Liver (tissue), 3 donors: Measurements from ENCODE around the gene MUL1.

Experiments used
- JUND ChIP-seq, 2 donors: IDR thresholded peaks; 2 replicates each; pipeline ENCODE4 v1.6.1; 2016; ENCODE audit warnings: antibody characterized with exemption in 2 of 2
- RAD21 ChIP-seq, 2 donors: IDR thresholded peaks; 2 replicates each; pipeline ENCODE4 v1.6.1; 2016; ENCODE audit warnings: antibody characterized with exemption in 2 of 2, mild to moderate bottlenecking in 2 of 2
- SP1 ChIP-seq: IDR thresholded peaks from 2 replicates; pipeline ENCODE4 v1.6.1; 2018; ENCODE audit warnings: antibody characterized with exemption, mild to moderate bottlenecking
- TAF1 ChIP-seq: conservative IDR thresholded peaks from 2 replicates; pipeline ENCODE4 v1.6.1; 2016; ENCODE audit warnings: antibody characterized with exemption, mild to moderate bottlenecking
- YY1 ChIP-seq: IDR thresholded peaks from 2 replicates; pipeline ENCODE4 v1.6.1; 2016; ENCODE audit warnings: antibody characterized with exemption, mild to moderate bottlenecking
- ZBTB33 ChIP-seq: IDR thresholded peaks from 2 replicates; pipeline ENCODE4 v1.6.1; 2016; ENCODE audit warnings: antibody characterized with exemption
- TF ChIP-seq, protein P1 (sequence below): IDR thresholded peaks from 2 replicates; pipeline ENCODE4 v1.6.1; 2016; ENCODE audit warnings: antibody characterized with exemption
- TF ChIP-seq, protein P2 (sequence below): IDR thresholded peaks from 2 replicates; pipeline ENCODE4 v1.6.1; 2016; ENCODE audit warnings: antibody characterized with exemption, mild to moderate bottlenecking
- TF ChIP-seq, protein P3 (sequence below): fragments of 150-350 bp; IDR thresholded peaks from 2 replicates; pipeline ENCODE4 v1.5.1; 2017; ENCODE audit warnings: improper control_type of control experiment, low read depth, low read length; ENCODE audit not compliant: missing input control
- TF ChIP-seq, protein P4 (sequence below): IDR thresholded peaks from 2 replicates; pipeline ENCODE4 v1.6.1; 2016; ENCODE audit warnings: antibody characterized with exemption
- donor health status: healthy.
- donor health status: healthy.

DNA sequence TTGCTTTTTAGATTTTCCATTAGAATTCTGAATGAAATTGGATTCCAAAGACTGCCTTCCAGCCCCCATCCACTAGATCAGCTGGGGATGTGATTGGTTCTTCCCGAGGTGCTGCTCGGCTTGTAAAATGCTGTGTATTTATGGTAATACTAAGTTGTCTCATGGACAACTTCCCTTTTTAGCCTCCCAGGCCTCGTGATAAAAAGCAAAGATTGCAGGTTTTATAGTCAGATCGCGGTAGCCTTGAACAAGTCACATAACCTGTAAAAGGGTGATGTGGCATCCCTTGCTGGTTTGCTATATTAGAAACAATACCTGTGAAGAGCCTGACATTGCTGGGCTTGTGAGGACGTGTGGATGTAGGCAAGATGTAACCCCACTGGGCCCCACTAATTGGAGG, 10.4 kb downstream of the MUL1 start:
- TF ChIP-seq, protein P1, sequence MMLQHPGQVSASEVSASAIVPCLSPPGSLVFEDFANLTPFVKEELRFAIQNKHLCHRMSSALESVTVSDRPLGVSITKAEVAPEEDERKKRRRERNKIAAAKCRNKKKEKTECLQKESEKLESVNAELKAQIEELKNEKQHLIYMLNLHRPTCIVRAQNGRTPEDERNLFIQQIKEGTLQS: no peak
- TF ChIP-seq, protein P2, sequence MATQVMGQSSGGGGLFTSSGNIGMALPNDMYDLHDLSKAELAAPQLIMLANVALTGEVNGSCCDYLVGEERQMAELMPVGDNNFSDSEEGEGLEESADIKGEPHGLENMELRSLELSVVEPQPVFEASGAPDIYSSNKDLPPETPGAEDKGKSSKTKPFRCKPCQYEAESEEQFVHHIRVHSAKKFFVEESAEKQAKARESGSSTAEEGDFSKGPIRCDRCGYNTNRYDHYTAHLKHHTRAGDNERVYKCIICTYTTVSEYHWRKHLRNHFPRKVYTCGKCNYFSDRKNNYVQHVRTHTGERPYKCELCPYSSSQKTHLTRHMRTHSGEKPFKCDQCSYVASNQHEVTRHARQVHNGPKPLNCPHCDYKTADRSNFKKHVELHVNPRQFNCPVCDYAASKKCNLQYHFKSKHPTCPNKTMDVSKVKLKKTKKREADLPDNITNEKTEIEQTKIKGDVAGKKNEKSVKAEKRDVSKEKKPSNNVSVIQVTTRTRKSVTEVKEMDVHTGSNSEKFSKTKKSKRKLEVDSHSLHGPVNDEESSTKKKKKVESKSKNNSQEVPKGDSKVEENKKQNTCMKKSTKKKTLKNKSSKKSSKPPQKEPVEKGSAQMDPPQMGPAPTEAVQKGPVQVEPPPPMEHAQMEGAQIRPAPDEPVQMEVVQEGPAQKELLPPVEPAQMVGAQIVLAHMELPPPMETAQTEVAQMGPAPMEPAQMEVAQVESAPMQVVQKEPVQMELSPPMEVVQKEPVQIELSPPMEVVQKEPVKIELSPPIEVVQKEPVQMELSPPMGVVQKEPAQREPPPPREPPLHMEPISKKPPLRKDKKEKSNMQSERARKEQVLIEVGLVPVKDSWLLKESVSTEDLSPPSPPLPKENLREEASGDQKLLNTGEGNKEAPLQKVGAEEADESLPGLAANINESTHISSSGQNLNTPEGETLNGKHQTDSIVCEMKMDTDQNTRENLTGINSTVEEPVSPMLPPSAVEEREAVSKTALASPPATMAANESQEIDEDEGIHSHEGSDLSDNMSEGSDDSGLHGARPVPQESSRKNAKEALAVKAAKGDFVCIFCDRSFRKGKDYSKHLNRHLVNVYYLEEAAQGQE: no peak
- TF ChIP-seq RAD21 (IDR thresholded peaks at IDR 0.05) (no peak), TAF1 (no peak), SP1 (no peak), JUND (IDR thresholded peaks at IDR 0.05) (no peak), ZBTB33 (no peak), YY1 (no peak)
- TF ChIP-seq, protein P3, sequence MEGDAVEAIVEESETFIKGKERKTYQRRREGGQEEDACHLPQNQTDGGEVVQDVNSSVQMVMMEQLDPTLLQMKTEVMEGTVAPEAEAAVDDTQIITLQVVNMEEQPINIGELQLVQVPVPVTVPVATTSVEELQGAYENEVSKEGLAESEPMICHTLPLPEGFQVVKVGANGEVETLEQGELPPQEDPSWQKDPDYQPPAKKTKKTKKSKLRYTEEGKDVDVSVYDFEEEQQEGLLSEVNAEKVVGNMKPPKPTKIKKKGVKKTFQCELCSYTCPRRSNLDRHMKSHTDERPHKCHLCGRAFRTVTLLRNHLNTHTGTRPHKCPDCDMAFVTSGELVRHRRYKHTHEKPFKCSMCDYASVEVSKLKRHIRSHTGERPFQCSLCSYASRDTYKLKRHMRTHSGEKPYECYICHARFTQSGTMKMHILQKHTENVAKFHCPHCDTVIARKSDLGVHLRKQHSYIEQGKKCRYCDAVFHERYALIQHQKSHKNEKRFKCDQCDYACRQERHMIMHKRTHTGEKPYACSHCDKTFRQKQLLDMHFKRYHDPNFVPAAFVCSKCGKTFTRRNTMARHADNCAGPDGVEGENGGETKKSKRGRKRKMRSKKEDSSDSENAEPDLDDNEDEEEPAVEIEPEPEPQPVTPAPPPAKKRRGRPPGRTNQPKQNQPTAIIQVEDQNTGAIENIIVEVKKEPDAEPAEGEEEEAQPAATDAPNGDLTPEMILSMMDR: no peak
- TF ChIP-seq, protein P4, sequence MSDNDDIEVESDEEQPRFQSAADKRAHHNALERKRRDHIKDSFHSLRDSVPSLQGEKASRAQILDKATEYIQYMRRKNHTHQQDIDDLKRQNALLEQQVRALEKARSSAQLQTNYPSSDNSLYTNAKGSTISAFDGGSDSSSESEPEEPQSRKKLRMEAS: no peak
